SH-SY5Y (cell line): Measurements from ENCODE around the gene SND1.

ENCODE experiments used
- GATA2 ChIP-seq: IDR thresholded peaks from 2 replicates; pipeline ENCODE4 v1.6.1; 2011; ENCODE audit warnings: mild to moderate bottlenecking, low read depth, low read length
- GATA3 ChIP-seq: IDR thresholded peaks from 2 replicates; pipeline ENCODE4 v1.6.1; 2011; ENCODE audit warnings: low read depth, mild to moderate bottlenecking, low read length, moderate library complexity

DNA sequence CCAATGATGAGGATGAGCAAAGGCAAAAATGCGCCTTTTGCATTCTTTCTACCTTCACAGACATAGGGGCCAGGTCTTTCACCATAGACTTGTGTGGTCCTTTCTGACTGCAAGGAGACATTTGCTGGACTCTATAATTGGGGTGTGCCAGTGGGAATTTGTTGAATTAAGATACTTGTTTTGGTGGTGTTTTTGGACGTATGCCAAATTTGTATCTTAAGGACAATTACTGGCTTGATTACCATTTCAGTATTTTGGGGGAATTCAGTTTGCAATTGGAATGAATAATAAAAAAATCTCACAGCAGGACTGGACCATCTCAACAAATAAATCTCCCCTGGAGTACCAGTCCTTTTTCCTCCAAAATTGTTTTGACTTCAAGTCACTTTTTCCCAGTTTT, 47.9 kb downstream of the SND1 start:
- TF ChIP-seq GATA2 (no peak), GATA3 (no peak)
